K562 (cell line): Measurements from ENCODE around the gene TMEM131. TPM values are rescaled to one million over a fixed set of nuclear protein-coding genes. Genes with fewer than 3 reads are reported as not detected.

Source experiments
- ATAC-seq: fragments of 200-7000 bp; cut with Tn5 transposase; 3 replicates; pipeline ENCODE4 v1.9.1; 2020; ENCODE audit warnings: moderate library complexity
- BruUV-seq: library from RNA; stranded (reverse); fragments of 400-500 nt; replicated peaks from 2 replicates; lab custom pipeline; 2021; lab: Mats Ljungman, UMichigan
- CTCF ChIA-PET: fragments of 300-600 bp; formaldehyde crosslinking; extraction: SDS; loops from one replicate; lab custom pipeline; 2021; ENCODE audit warnings: low intra/inter-chr PET ratio; lab: Yijun Ruan, JAX
- POLR2A ChIA-PET: fragments of 300-600, 350-650 bp; sonication (Branson Sonifier 250); formaldehyde crosslinking; extraction: SDS; loops from one replicate; lab custom pipeline; 2021; ENCODE audit warnings: antibody characterized with exemption, inconsistent platforms; lab: Yijun Ruan, JAX
- DNase-seq, 4 experiments: peaks; one replicate each; pipeline versions ENCODE4 v3.0.0 to v3.0.0-alpha.2; 2011 to 2018; ENCODE audit warnings: low spot score in 3 of 4, mixed read lengths in 3 of 4; ENCODE audit errors: extremely low read depth in 1 of 4
- FAIRE-seq: peaks from 2 replicates; lab custom pipeline; 2011; peaks lifted over from hg19 to GRCh38; lab: Jason Lieb, UNC
- H2AFZ ChIP-seq: 2 replicates; pipeline ENCODE4 v1.6.0; 2011; ENCODE audit warnings: low read depth, low read length, control low read depth, inconsistent platforms
- H3K27ac ChIP-seq: fragments of 200-600 bp; 3 replicates; pipeline ENCODE4 v1.8.0; 2011; ENCODE audit warnings: low read depth, mild to moderate bottlenecking, control low read depth, inconsistent platforms, low read length, moderate library complexity, mixed read lengths; ENCODE audit errors: extremely low read depth
- H3K27me3 ChIP-seq, 2 experiments: fragments of 300-600 bp in 1 of 2; 2 replicates in 1 of 2; 3 replicates in 1 of 2; pipeline versions ENCODE4 v1.6.0 to v1.8.0; 2011; ENCODE audit warnings: inconsistent platforms in 2 of 2, low read length in 2 of 2, mild to moderate bottlenecking in 1 of 2, mixed read lengths in 1 of 2, moderate library complexity in 1 of 2; ENCODE audit not compliant: control insufficient read depth in 2 of 2, insufficient read depth in 2 of 2
- H3K36me3 ChIP-seq: fragments of 300-600 bp; 3 replicates; pipeline ENCODE4 v1.8.0; 2011; ENCODE audit warnings: mild to moderate bottlenecking, low read length, inconsistent platforms; ENCODE audit not compliant: control insufficient read depth, insufficient read depth
- H3K4me1 ChIP-seq, 2 experiments: fragments of 200-600 bp in 1 of 2; replicated peaks in 1 of 2; 2 replicates in 1 of 2; 3 replicates in 1 of 2; pipeline versions ENCODE4 v1.5.1 to v1.8.0; 2011; ENCODE audit warnings: inconsistent platforms in 2 of 2, low read length in 2 of 2, mild to moderate bottlenecking in 1 of 2, mixed read lengths in 1 of 2, moderate library complexity in 1 of 2; ENCODE audit not compliant: control insufficient read depth in 2 of 2, insufficient read depth in 2 of 2
- H3K4me2 ChIP-seq: 2 replicates; pipeline ENCODE4 v1.6.1; 2011; ENCODE audit warnings: low read length, control low read depth, inconsistent platforms, mixed read lengths; ENCODE audit not compliant: insufficient read depth
- H3K4me3 ChIP-seq: fragments of 200-600 bp; sonication (generic), shearing (Covaris generic); 2 replicates; pipeline ENCODE4 v1.5.1; 2016; ENCODE audit warnings: control low read depth, inconsistent platforms
- H3K79me2 ChIP-seq: fragments of 200-600 bp; 3 replicates; pipeline ENCODE4 v1.8.0; 2011; ENCODE audit warnings: low read length, inconsistent platforms; ENCODE audit not compliant: control insufficient read depth, insufficient read depth
- H3K9ac ChIP-seq, 2 experiments: 2 replicates each; pipeline versions ENCODE4 v1.6.0 to v1.6.1; 2011; ENCODE audit warnings: low read depth in 2 of 2, low read length in 2 of 2, control low read depth in 1 of 2, inconsistent platforms in 1 of 2, mild to moderate bottlenecking in 1 of 2, mixed read lengths in 1 of 2; ENCODE audit not compliant: insufficient read depth in 1 of 2
- H3K9me1 ChIP-seq: one replicate; pipeline ENCODE4 v1.6.0; 2011; ENCODE audit warnings: inconsistent platforms, mild to moderate bottlenecking, low read length, moderate library complexity; ENCODE audit not compliant: control insufficient read depth, insufficient read depth
- H3K9me3 ChIP-seq: replicated peaks from 2 replicates; pipeline ENCODE4 v1.5.1; 2011; ENCODE audit warnings: low read depth, low read length, inconsistent platforms; ENCODE audit not compliant: control insufficient read depth, insufficient read depth
- H4K20me1 ChIP-seq: replicated peaks from 2 replicates; pipeline ENCODE4 v1.6.1; 2011; ENCODE audit warnings: low read length, inconsistent platforms, mixed read lengths; ENCODE audit not compliant: control insufficient read depth, insufficient read depth
- BDP1 ChIP-seq: IDR thresholded peaks from 3 replicates; pipeline ENCODE4 v1.6.1; 2011; ENCODE audit not compliant: insufficient read length, insufficient read depth
- HLTF ChIP-seq: fragments of 450-650 bp; IDR thresholded peaks from 2 replicates; pipeline ENCODE4 v1.6.1; 2016
- IFI16 ChIP-seq: fragments of 250-450 bp; sonication (Bioruptor Pico); IDR thresholded peaks from 2 replicates; pipeline ENCODE4 v2.1.2; 2022; ENCODE audit warnings: mild to moderate bottlenecking, inconsistent platforms
- JUN ChIP-seq, 2 experiments: sonication (generic) in 1 of 2; formaldehyde crosslinking in 1 of 2; IDR thresholded peaks; 2 replicates each; pipeline versions ENCODE4 v1.6.1 to v1.8.0; 2012 to 2022; ENCODE audit warnings: borderline replicate concordance in 2 of 2, mild to moderate bottlenecking in 2 of 2, improper control_type of control experiment in 1 of 2, low read depth in 1 of 2, low read length in 1 of 2, missing genetic modification reagents in 1 of 2
- MCM7 ChIP-seq, 2 experiments: fragments of 450-650 bp; IDR thresholded peaks; 2 replicates each; pipeline ENCODE4 v1.6.1; 2016 to 2018
- RB1 ChIP-seq: fragments of 450-650 bp; IDR thresholded peaks from 2 replicates; pipeline ENCODE4 v1.6.1; 2017; ENCODE audit warnings: low read depth, mild to moderate bottlenecking
- SMARCA5 ChIP-seq: fragments of 450-650 bp; IDR thresholded peaks from 2 replicates; pipeline ENCODE4 v1.6.1; 2016
- SMC3 ChIP-seq: conservative IDR thresholded peaks from 2 replicates; pipeline ENCODE4 v1.6.1; 2011; ENCODE audit warnings: low read depth, low read length, improper control_type of control experiment; ENCODE audit not compliant: insufficient read depth
- SP1 ChIP-seq: sonication (generic); formaldehyde crosslinking; IDR thresholded peaks from 2 replicates; pipeline ENCODE4 v1.8.1; 2022; ENCODE audit warnings: mild to moderate bottlenecking, missing genetic modification reagents
- SRSF9 ChIP-seq: fragments of 200-400 bp; formaldehyde crosslinking; IDR thresholded peaks from 2 replicates; pipeline ENCODE4 v1.6.1; 2017; ENCODE audit warnings: low read depth, low read length, borderline replicate concordance
- TBP ChIP-seq: optimal IDR thresholded peaks from 2 replicates; pipeline ENCODE3; 2011; ENCODE audit warnings: low read depth, low read length, improper control_type of control experiment
- WHSC1 ChIP-seq: IDR thresholded peaks from one replicate; pipeline ENCODE4 v1.6.1; 2012; ENCODE audit warnings: low read length, control low read depth, inconsistent platforms
- ZNF445 ChIP-seq: fragments of 250-450 bp; sonication (Bioruptor Pico); IDR thresholded peaks from 2 replicates; pipeline ENCODE4 v1.4.0; 2020; ENCODE audit warnings: low read depth, mild to moderate bottlenecking, moderate library complexity
- ZNF561 ChIP-seq: fragments of 450-650 bp; formaldehyde crosslinking; conservative IDR thresholded peaks from 2 replicates; pipeline ENCODE4 v1.4.0; 2020; ENCODE audit warnings: mild to moderate bottlenecking, moderate library complexity
- ZNF592 ChIP-seq: fragments of 450-650 bp; IDR thresholded peaks from 2 replicates; pipeline ENCODE4 v1.6.1; 2017; ENCODE audit warnings: antibody characterized with exemption, mild to moderate bottlenecking
- ZNF77 ChIP-seq: fragments of 250-450 bp; sonication (Bioruptor Pico); IDR thresholded peaks from 2 replicates; pipeline ENCODE4 v1.5.0; 2020
- ZNF778 ChIP-seq: fragments of 450-650 bp; formaldehyde crosslinking; IDR thresholded peaks from 2 replicates; pipeline ENCODE4 v1.4.0; 2020; ENCODE audit warnings: mild to moderate bottlenecking, moderate library complexity
- WGBS: fragments of 100-300 bp; shearing (Covaris generic); methylation state at CpG from one replicate; pipeline ENCODE4 v1.1.6; 2016; ENCODE audit warnings: low coverage, mixed read lengths; ENCODE audit not compliant: insufficient coverage; ENCODE audit errors: missing lambda C conversion rate; 5-methylcytosine and 5-hydroxymethylcytosine counted together
- in situ Hi-C: fragments of 300-500 bp; cut with MboI; formaldehyde crosslinking; loops from 4 replicates; pipeline ENCODE4 v1.15.0; 2018; ENCODE audit warnings: inconsistent platforms, mixed read lengths
- intact Hi-C: fragments of 100-400 bp; cut with micrococcal nuclease; formaldehyde crosslinking; loops from 2 replicates; pipeline ENCODE4 v1.14.2; 2022
- polyA plus RNA-seq, 8 experiments: library from polyadenylated mRNA; depleted of rRNA in 4 of 8; stranded (reverse) in 5 of 8; unstranded in 3 of 8; fragments of >200 nt; fragmentation: Nextera tagmentation in 2 of 8; fragmentation: Illumina TruSeq in 1 of 8; extraction: Ambion mirVana in 2 of 8; extraction: Trizol in 1 of 8; gene quantifications; 2 replicates each; pipeline versions ENCODE4 v1.2.1 to v1.2.3, GENCODE V29; 2011 to 2014; ENCODE audit warnings: inconsistent platforms in 1 of 8, missing spikeins in 1 of 8
- total RNA-seq, 7 experiments: library from RNA; depleted of rRNA in 6 of 7; stranded (reverse); fragments of >200 nt in 6 of 7; fragmentation: Illumina TruSeq in 2 of 7; extraction: Trizol in 2 of 7; gene quantifications; 2 replicates each; pipeline versions ENCODE4 v1.2.1 to v1.2.3, GENCODE V29; 2011 to 2021; ENCODE audit warnings: low replicate concordance in 1 of 7
- TF ChIP-seq, protein P1 (sequence below): fragments of 450-650 bp; IDR thresholded peaks from 2 replicates; pipeline ENCODE4 v1.7.0; 2016; ENCODE audit warnings: borderline replicate concordance

The TMEM131 gene
- total and polyA plus RNA-seq, 9 of the 15 experiments (the other 6 are each of a cell fraction or from before 2014, with no cell fraction given): 2.5 to 21.1 (median 12.4) TPM

- Histone ChIP-seq H3K4me1 (peaks cover 3 to 25% of the 10 kb centered on the region in 2 experiments; a peak in 3 of 5 replicates), H3K9ac (no peak overlapping the region), H4K20me1 (no peaks in the 10 kb centered on the region; the same call in 1 of the 2 replicates), H2AFZ (no peak overlapping the region), H3K79me2 (peaks cover 73% of the 10 kb centered on the region), H3K27ac (no peak overlapping the region), H3K4me3 (no peak overlapping the region), H3K27me3 (no peaks in the 10 kb centered on the region), H3K9me1 (no peaks in the 10 kb centered on the region), H3K4me2 (no peak overlapping the region), H3K36me3 (no peaks in the 10 kb centered on the region), H3K9me3 (no peaks in the 10 kb centered on the region)
- TF ChIP-seq RB1 (no peak), ZNF592 (no peak), ZNF445 (CRISPR knock-in tag) (no peak), IFI16 (no peak), BDP1 (no peak), JUN (IDR thresholded peaks at IDR 0.05; ENCODE audit: borderline replicate concordance, low read depth, low read length) (no peak), JUN (CRISPR knock-in tag; IDR thresholded peaks at IDR 0.05; ENCODE audit: borderline replicate concordance) (no peak), SMC3 (no peak), ZNF778 (CRISPR knock-in tag) (no peak), MCM7 (IDR thresholded peaks at IDR 0.05) (no peak), HLTF (no peak), SRSF9 (no peak), TBP (no peak), ZNF561 (no peak), WHSC1 (no peak), SP1 (no peak), SMARCA5 (no peak), ZNF77 (CRISPR knock-in tag) (no peak)
- TF ChIP-seq, protein P1, sequence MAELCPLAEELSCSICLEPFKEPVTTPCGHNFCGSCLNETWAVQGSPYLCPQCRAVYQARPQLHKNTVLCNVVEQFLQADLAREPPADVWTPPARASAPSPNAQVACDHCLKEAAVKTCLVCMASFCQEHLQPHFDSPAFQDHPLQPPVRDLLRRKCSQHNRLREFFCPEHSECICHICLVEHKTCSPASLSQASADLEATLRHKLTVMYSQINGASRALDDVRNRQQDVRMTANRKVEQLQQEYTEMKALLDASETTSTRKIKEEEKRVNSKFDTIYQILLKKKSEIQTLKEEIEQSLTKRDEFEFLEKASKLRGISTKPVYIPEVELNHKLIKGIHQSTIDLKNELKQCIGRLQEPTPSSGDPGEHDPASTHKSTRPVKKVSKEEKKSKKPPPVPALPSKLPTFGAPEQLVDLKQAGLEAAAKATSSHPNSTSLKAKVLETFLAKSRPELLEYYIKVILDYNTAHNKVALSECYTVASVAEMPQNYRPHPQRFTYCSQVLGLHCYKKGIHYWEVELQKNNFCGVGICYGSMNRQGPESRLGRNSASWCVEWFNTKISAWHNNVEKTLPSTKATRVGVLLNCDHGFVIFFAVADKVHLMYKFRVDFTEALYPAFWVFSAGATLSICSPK: no peak
- no peak for DNase-seq
- in situ Hi-C loops: no loop called here
- no peak for ATAC-seq
- CTCF ChIA-PET: no interaction called here
- FAIRE-seq: no peak
- intact Hi-C loops: no loop called here
- BruUV-seq: no TSS peak
- POLR2A ChIA-PET: no interaction called here
- 68% methylated on average over 12 of the region's 12 CpGs for WGBS
These were observed 30.6 kb downstream of the TMEM131 start for GRCh38 chr2:97965116-97965515.
